Measurements from ENCODE around the gene OR52W1.

OR52W1 gene

GRCh38 chr11:6199174-6199810 is at the start of gene OR52W1:
OR52W1 (plus strand) TSS chr11:6199224; CDS start chr11:6199224, 0 bp downstream.
- no peak for DNase-seq (ENCODE audit: low read depth)

GRCh38 chr11:6151117-6151516 is 47.9 kb upstream of the OR52W1 start:
- DNase-seq (ENCODE audit: low read depth): no peak

GRCh38 chr11:6152126-6152525 is 46.9 kb upstream of the OR52W1 start:
- no peak for DNase-seq (ENCODE audit: low read depth)

- DNase-seq (ENCODE audit: low read depth): no peak
Measured at GRCh38 chr11:6156628-6157359, 42.2 kb upstream of the OR52W1 start.

- DNase-seq (ENCODE audit: low read depth): no peak
Measured at GRCh38 chr11:6170226-6170625, 28.8 kb upstream of the OR52W1 start, which contains the start of gene OR52B2. OR52B2 (minus strand) TSS chr11:6170326; CDS start chr11:6170326, 0 bp downstream.

- DNase-seq (ENCODE audit: low read depth): no peak
Measured at GRCh38 chr11:6175440-6175839, 23.6 kb upstream of the OR52W1 start.

- DNase-seq (ENCODE audit: low read depth): no peak
Measured at GRCh38 chr11:6191742-6192141, 7.3 kb upstream of the OR52W1 start.

- no peak for DNase-seq (ENCODE audit: low read depth)
Measured at GRCh38 chr11:6194065-6194581, 4.9 kb upstream of the OR52W1 start.

- DNase-seq (ENCODE audit: low read depth): no peak
Measured at GRCh38 chr11:6196396-6196795, 2.6 kb upstream of the OR52W1 start.

GRCh38 chr11:6197466-6198200 is 1.4 kb upstream of the OR52W1 start:
- no peak for DNase-seq (ENCODE audit: low read depth)

GRCh38 chr11:6200975-6201374 is 2.0 kb downstream of the OR52W1 start:
- DNase-seq (ENCODE audit: low read depth): no peak

GRCh38 chr11:6201481-6201880 is 2.5 kb downstream of the OR52W1 start:
- no peak for DNase-seq (ENCODE audit: low read depth)

GRCh38 chr11:6202041-6202440 is 3.0 kb downstream of the OR52W1 start:
- no peak for DNase-seq (ENCODE audit: low read depth)

- no peak for DNase-seq (ENCODE audit: low read depth)
Measured at GRCh38 chr11:6203327-6203726, 4.3 kb downstream of the OR52W1 start.

GRCh38 chr11:6204706-6205105 is 5.7 kb downstream of the OR52W1 start:
- no peak for DNase-seq (ENCODE audit: low read depth)

GRCh38 chr11:6205366-6205765 is 6.3 kb downstream of the OR52W1 start, which contains the start of gene C11orf42:
C11orf42 (plus strand) TSS chr11:6205557; CDS start chr11:6205616, 59 bp downstream.
- no peak for DNase-seq (ENCODE audit: low read depth)

- no peak for DNase-seq (ENCODE audit: low read depth)
Measured at GRCh38 chr11:6206456-6207180, 7.6 kb downstream of the OR52W1 start.

- DNase-seq (ENCODE audit: low read depth): no peak
Measured at GRCh38 chr11:6209801-6210200, 10.8 kb downstream of the OR52W1 start.

GRCh38 chr11:6210274-6210955 is 11.4 kb downstream of the OR52W1 start:
- DNase-seq (ENCODE audit: low read depth): no peak

GRCh38 chr11:6214530-6214929 is 15.5 kb downstream of the OR52W1 start:
- no peak for DNase-seq (ENCODE audit: low read depth)

GRCh38 chr11:6216501-6216900 is 17.5 kb downstream of the OR52W1 start:
- DNase-seq (ENCODE audit: low read depth): no peak
